GM12875 (cell line): Measurements from ENCODE around the gene HRH2.
"Not testable (repeated sequence)": the region's sequence is repeated elsewhere in the genome, so short reads cannot be mapped to it uniquely, and the experiment has no call there.

ENCODE experiments used
- H3K4me3 ChIP-seq: one replicate; pipeline ENCODE4 v1.5.1; 2011; ENCODE audit warnings: low read depth, low read length, control low read depth
- TF ChIP-seq, protein P1 (sequence below): IDR thresholded peaks from 2 replicates; pipeline ENCODE4 v1.5.1; 2011; ENCODE audit warnings: low read depth, mild to moderate bottlenecking, control low read depth, inconsistent platforms, low read length, moderate library complexity, borderline replicate concordance; ENCODE audit not compliant: insufficient read depth

HRH2 gene

GRCh38 chr5:175657593-175658271, at the start of gene HRH2:
HRH2 (plus strand) TSS chr5:175658071; CDS start chr5:175683234, 25,163 bp downstream.
- TF ChIP-seq, protein P1, sequence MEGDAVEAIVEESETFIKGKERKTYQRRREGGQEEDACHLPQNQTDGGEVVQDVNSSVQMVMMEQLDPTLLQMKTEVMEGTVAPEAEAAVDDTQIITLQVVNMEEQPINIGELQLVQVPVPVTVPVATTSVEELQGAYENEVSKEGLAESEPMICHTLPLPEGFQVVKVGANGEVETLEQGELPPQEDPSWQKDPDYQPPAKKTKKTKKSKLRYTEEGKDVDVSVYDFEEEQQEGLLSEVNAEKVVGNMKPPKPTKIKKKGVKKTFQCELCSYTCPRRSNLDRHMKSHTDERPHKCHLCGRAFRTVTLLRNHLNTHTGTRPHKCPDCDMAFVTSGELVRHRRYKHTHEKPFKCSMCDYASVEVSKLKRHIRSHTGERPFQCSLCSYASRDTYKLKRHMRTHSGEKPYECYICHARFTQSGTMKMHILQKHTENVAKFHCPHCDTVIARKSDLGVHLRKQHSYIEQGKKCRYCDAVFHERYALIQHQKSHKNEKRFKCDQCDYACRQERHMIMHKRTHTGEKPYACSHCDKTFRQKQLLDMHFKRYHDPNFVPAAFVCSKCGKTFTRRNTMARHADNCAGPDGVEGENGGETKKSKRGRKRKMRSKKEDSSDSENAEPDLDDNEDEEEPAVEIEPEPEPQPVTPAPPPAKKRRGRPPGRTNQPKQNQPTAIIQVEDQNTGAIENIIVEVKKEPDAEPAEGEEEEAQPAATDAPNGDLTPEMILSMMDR = no peak
- H3K4me3 ChIP-seq = no peak within 1 kb of the TSS

DNA sequence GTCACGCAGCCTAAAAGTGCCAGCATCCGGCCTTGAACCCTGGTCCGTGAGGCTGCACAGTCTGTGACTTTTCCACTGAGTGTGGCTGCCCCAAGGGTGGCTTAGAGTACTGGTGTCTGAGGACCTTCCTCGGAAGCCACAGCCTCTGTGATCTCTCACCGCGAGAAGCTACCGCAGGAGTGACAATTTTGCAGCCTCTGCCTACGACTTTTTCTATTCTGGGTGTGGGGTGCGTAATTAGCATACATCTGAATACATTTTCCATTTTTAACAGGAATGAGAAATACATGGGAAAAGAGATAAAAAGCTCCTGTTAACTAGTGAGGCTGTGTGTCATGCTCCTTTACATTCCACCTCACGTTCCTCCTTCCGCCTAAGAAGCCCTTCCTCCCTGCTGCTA, 48.3 kb upstream of the HRH2 start:
- TF ChIP-seq, protein P1 = no peak
- no peak overlapping the region for H3K4me3 ChIP-seq

DNA sequence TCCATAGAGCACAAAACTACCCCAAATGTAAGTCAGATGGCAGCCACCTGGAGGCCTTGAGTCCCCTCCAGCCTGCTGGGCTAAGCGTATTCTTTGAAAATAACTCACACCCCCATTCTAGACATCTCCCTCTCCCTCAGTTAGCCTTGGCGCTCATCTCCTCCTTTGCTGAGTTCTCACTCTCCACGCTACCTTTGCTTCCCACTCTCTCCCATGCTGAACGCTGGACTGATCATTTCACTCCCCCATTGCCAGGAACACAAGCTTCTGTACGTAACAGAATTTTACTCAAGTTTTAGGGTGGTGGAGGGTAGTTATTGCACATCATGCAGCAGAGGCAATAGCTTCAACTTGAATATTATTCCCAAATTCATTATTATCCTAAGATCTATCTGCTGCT, 47.5 kb upstream of the HRH2 start:
- TF ChIP-seq, protein P1 = no peak
- H3K4me3 ChIP-seq = no peak overlapping the region

GRCh38 chr5:175610898-175611297, 47.0 kb upstream of the HRH2 start:
- TF ChIP-seq, protein P1 = no peak
- H3K4me3 ChIP-seq = no peak overlapping the region

DNA sequence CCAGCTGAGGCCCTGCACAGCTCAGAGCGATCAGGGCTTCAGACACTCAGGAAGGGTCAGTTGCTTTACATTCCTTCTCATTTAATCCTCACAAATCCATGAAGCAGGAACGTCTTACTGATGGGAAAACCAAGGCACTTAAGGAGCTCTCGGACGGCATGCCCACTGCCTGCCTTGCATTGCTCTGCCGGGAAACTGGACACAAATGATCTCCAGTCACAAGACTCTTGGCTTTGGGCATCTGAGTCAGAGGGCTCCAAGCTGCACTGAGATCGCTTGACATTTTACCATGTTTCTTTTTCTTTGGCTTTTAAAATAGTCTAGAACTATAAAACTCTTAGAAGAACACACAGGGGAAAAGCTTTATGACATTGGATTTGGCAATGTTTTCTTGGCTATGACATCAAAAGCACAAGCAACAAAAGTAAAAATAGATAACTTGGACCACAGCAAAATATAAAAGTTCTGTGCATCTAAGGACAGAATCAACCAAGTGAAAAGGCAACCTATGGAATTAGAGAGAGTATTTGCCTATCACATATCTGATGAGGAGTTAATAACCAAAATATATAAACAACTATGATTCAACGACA, 43.6 kb upstream of the HRH2 start:
- TF ChIP-seq, protein P1 = no peak
- no peak overlapping the region for H3K4me3 ChIP-seq

DNA sequence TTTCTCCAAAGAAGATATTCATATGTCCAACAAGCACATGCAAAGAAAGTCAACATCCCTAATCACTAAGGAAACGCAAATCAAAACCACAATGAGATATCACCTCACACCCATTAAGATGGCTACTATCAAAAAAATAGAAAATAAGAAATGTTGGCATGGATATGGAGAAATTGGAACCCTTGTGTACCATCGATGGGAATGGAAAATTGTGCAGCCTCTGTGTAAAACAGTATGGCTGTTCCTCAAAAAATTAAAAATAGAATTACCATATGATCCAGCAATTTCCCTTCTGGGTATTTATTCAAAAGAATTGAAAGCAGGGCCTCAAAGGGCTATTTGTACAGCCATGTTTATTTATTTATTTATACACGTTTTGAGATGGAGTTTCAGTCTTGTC, 43.0 kb upstream of the HRH2 start:
- TF ChIP-seq, protein P1 = no peak
- no peak overlapping the region for H3K4me3 ChIP-seq

DNA sequence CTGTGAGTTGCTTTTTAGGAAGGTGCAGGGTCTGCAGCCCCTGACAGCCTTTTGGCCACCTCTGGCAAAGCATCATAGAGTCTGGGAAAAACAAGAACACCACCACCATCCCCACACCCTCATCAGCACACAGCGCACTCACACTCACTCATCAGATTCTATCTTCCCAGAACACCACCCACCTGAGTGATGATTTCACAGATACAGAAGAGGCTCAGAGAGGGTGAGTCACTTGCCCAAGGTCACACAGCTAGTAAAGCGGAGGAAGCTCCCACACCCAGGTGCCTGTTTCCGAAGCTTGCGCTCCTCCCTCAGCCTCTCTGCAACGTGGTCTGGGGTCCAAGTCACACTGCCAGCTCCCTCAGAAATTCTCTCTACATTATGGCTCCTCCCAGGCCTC, 41.8 kb upstream of the HRH2 start:
- TF ChIP-seq, protein P1 = no peak
- no peak overlapping the region for H3K4me3 ChIP-seq

DNA sequence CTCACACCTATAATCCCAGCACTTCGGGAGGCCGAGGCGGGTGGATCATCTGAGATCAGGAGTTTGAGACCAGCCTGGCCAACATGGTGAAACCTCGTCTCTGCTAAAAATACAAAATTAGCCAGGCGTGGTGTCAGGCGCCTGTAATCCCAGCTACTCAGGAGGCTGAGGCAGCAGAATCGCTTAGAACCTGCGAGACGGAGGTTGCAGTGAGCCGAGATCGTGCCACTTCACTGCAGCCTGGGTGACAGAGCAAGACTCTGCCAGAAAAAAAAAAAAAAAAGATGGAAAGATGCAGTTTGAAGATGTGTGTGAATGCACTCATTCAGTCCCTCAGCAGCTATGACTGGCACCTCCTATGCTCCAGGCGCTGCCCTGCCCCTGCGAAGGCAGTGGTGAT, 41.3 kb upstream of the HRH2 start:
- H3K4me3 ChIP-seq = not testable (repeated sequence)
